ENCODE measurements around the gene SEZ6L2. TPM values are rescaled to one million over a fixed set of nuclear protein-coding genes. Genes with fewer than 3 reads are reported as not detected.
"Not testable (repeated sequence)": the region's sequence is repeated elsewhere in the genome, so short reads cannot be mapped to it uniquely, and the experiment has no call there.

The SEZ6L2 gene
- total RNA-seq = 0.26 and 0.61 TPM in 2 replicates

GRCh38 chr16:29899516-29900101 is at the start of gene SEZ6L2:
Gene SEZ6L2, minus strand, starts transcription at chr16:29899550. Its CDS starts 531 bp downstream, at chr16:29899019.
- H3K27me3 Mint-ChIP-seq = peaks cover 40% of the 10 kb centered on the region
- peak; percentile 96 for DNase-seq
- peaks cover 12% of the 10 kb centered on the region for H3K4me1 Mint-ChIP-seq
- peak within 1 kb of the TSS; percentile 93 for H3K4me3 Mint-ChIP-seq
- H3K27ac Mint-ChIP-seq = peak within 1 kb of the TSS; percentile 85
- no peaks in the 10 kb centered on the region for H3K9me3 Mint-ChIP-seq
- intact Hi-C loops (cut with micrococcal nuclease) = loop anchor here (1.0 kb wide), 2 partner anchors 27 to 36 kb away; partner anchors contain the start of genes CDIPT and KCTD13
- H3K36me3 Mint-ChIP-seq (ENCODE audit: low read depth) = no peaks in the 10 kb centered on the region

- Mint-ChIP-seq H3K4me1 (peaks cover 4% of the 10 kb centered on the region), H3K27ac (no peak overlapping the region), H3K9me3 (peaks cover 3% of the 10 kb centered on the region), H3K36me3 (ENCODE audit: low read depth) (no peaks in the 10 kb centered on the region), H3K4me3 (no peak overlapping the region), H3K27me3 (peaks cover 6% of the 10 kb centered on the region)
- intact Hi-C loops (cut with micrococcal nuclease) = no loop called here
- no peak for DNase-seq
These were observed 48.5 kb upstream of the SEZ6L2 start for GRCh38 chr16:29947897-29948296.

- Mint-ChIP-seq H3K9me3 (no peaks in the 10 kb centered on the region), H3K27ac (no peak overlapping the region), H3K27me3 (peaks cover 15% of the 10 kb centered on the region), H3K4me1 (peaks cover 5% of the 10 kb centered on the region), H3K36me3 (ENCODE audit: low read depth) (no peaks in the 10 kb centered on the region), H3K4me3 (no peak overlapping the region)
- no peak for DNase-seq
- intact Hi-C loops (cut with micrococcal nuclease) = no loop called here
These were observed 44.8 kb upstream of the SEZ6L2 start for GRCh38 chr16:29943846-29944799.

- Mint-ChIP-seq H3K27me3 (peaks cover 21% of the 10 kb centered on the region), H3K36me3 (ENCODE audit: low read depth) (no peaks in the 10 kb centered on the region), H3K27ac (no peak overlapping the region), H3K9me3 (no peaks in the 10 kb centered on the region), H3K4me3 (no peak overlapping the region), H3K4me1 (peaks cover 5% of the 10 kb centered on the region)
- DNase-seq = no peak
- intact Hi-C loops (cut with micrococcal nuclease) = no loop called here
These were observed 41.3 kb upstream of the SEZ6L2 start for GRCh38 chr16:29940656-29941055.

- H3K4me1 Mint-ChIP-seq; intact Hi-C loops (cut with micrococcal nuclease); DNase-seq; H3K4me3 Mint-ChIP-seq; H3K27ac Mint-ChIP-seq; H3K36me3 Mint-ChIP-seq (ENCODE audit: low read depth); H3K9me3 Mint-ChIP-seq: not testable (repeated sequence)
- H3K27me3 Mint-ChIP-seq = peaks cover 19% of the 10 kb centered on the region
These were observed 32.4 kb upstream of the SEZ6L2 start for GRCh38 chr16:29931750-29932149.

GRCh38 chr16:29927070-29927905 is 27.9 kb upstream of the SEZ6L2 start:
- Mint-ChIP-seq H3K4me3 (peak overlapping the region; percentile 91), H3K27ac (peak overlapping the region; percentile 95), H3K27me3 (peaks cover 2% of the 10 kb centered on the region), H3K36me3 (ENCODE audit: low read depth) (peaks cover 18% of the 10 kb centered on the region), H3K9me3 (no peaks in the 10 kb centered on the region), H3K4me1 (peaks cover 33% of the 10 kb centered on the region)
- DNase-seq = no peak
- intact Hi-C loops (cut with micrococcal nuclease) = loop anchor here (10.0 kb wide), 1 partner anchor 122 kb away; the partner anchor contains the start of gene MAZ

GRCh38 chr16:29926711-29927052 is 27.3 kb upstream of the SEZ6L2 start:
- peak; percentile 66 for DNase-seq
- peaks cover 20% of the 10 kb centered on the region for H3K36me3 Mint-ChIP-seq (ENCODE audit: low read depth)
- peak overlapping the region; percentile 95 for H3K27ac Mint-ChIP-seq
- H3K4me3 Mint-ChIP-seq = peak overlapping the region; percentile 91
- no peaks in the 10 kb centered on the region for H3K9me3 Mint-ChIP-seq
- no peaks in the 10 kb centered on the region for H3K27me3 Mint-ChIP-seq
- intact Hi-C loops (cut with micrococcal nuclease) = loop anchor here (1.0 to 10.0 kb wide), 5 partner anchors 26 to 122 kb away; partner anchors contain the start of genes ASPHD1, CDIPT, INO80E and MAZ
- peaks cover 33% of the 10 kb centered on the region for H3K4me1 Mint-ChIP-seq

GRCh38 chr16:29925781-29926710 is 26.7 kb upstream of the SEZ6L2 start, which contains the start of gene KCTD13:
Gene KCTD13, minus strand, starts transcription at chr16:29926226. Its CDS starts 193 bp downstream, at chr16:29926033.
- peak; percentile 99 for DNase-seq
- Mint-ChIP-seq H3K27ac (peak within 1 kb of the TSS; percentile 95), H3K36me3 (ENCODE audit: low read depth) (peaks cover 24% of the 10 kb centered on the region), H3K9me3 (no peaks in the 10 kb centered on the region), H3K4me1 (peaks cover 34% of the 10 kb centered on the region), H3K27me3 (no peaks in the 10 kb centered on the region), H3K4me3 (peak within 1 kb of the TSS; percentile 91)
- intact Hi-C loops (cut with micrococcal nuclease) = loop anchor here (1.0 to 10.0 kb wide), 6 partner anchors 26 to 121 kb away; partner anchors contain the start of genes ASPHD1, CDIPT, INO80E and MAZ

- H3K4me1 Mint-ChIP-seq = peaks cover 37% of the 10 kb centered on the region
- peak; percentile 65 for DNase-seq
- H3K4me3 Mint-ChIP-seq = peak overlapping the region; percentile 91
- H3K27ac Mint-ChIP-seq = peak overlapping the region; percentile 90
- no peaks in the 10 kb centered on the region for H3K9me3 Mint-ChIP-seq
- intact Hi-C loops (cut with micrococcal nuclease) = loop anchor here (1.0 to 10.0 kb wide), 2 partner anchors 36 to 120 kb away; partner anchors contain the start of gene MAZ
- peaks cover 32% of the 10 kb centered on the region for H3K36me3 Mint-ChIP-seq (ENCODE audit: low read depth)
- H3K27me3 Mint-ChIP-seq = no peaks in the 10 kb centered on the region
These were observed 25.9 kb upstream of the SEZ6L2 start for GRCh38 chr16:29925105-29925756.

GRCh38 chr16:29922986-29923501 is 23.7 kb upstream of the SEZ6L2 start:
- no peak for DNase-seq
- H3K9me3 Mint-ChIP-seq = no peaks in the 10 kb centered on the region
- no peak overlapping the region for H3K27ac Mint-ChIP-seq
- no peak overlapping the region for H3K4me3 Mint-ChIP-seq
- no peaks in the 10 kb centered on the region for H3K27me3 Mint-ChIP-seq
- peaks cover 42% of the 10 kb centered on the region for H3K36me3 Mint-ChIP-seq (ENCODE audit: low read depth)
- peaks cover 37% of the 10 kb centered on the region for H3K4me1 Mint-ChIP-seq
- intact Hi-C loops (cut with micrococcal nuclease) = loop anchor here (10.0 kb wide), 1 partner anchor 118 kb away; the partner anchor contains the start of gene MAZ

- intact Hi-C loops (cut with micrococcal nuclease) = loop anchor here (10.0 kb wide), 1 partner anchor 118 kb away; the partner anchor contains the start of gene MAZ
- no peaks in the 10 kb centered on the region for H3K9me3 Mint-ChIP-seq
- no peak for DNase-seq
- H3K27me3 Mint-ChIP-seq = no peaks in the 10 kb centered on the region
- peaks cover 43% of the 10 kb centered on the region for H3K36me3 Mint-ChIP-seq (ENCODE audit: low read depth)
- peaks cover 33% of the 10 kb centered on the region for H3K4me1 Mint-ChIP-seq
- no peak overlapping the region for H3K27ac Mint-ChIP-seq
- H3K4me3 Mint-ChIP-seq = no peak overlapping the region
These were observed 23.0 kb upstream of the SEZ6L2 start for GRCh38 chr16:29922326-29922725.

GRCh38 chr16:29921034-29921385 is 21.7 kb upstream of the SEZ6L2 start:
- DNase-seq = no peak
- Mint-ChIP-seq H3K9me3 (no peaks in the 10 kb centered on the region), H3K27me3 (no peaks in the 10 kb centered on the region), H3K27ac (peak overlapping the region; percentile 1), H3K4me3 (no peak overlapping the region), H3K4me1 (peaks cover 22% of the 10 kb centered on the region), H3K36me3 (ENCODE audit: low read depth) (peaks cover 43% of the 10 kb centered on the region)
- intact Hi-C loops (cut with micrococcal nuclease) = loop anchor here (10.0 kb wide), 1 partner anchor 116 kb away; the partner anchor contains the start of gene MAZ
